Testis (tissue), 2 donors: ENCODE results near the gene ESPNL.

Source experiments
- POLR2A ChIP-seq: fragments of 450-650 bp; IDR thresholded peaks from one replicate; pipeline ENCODE4 v1.6.1; 2017; ENCODE audit warnings: antibody characterized with exemption, mild to moderate bottlenecking, moderate library complexity
- TF ChIP-seq, protein P1 (sequence below), 3 experiments: fragments of 450-650 bp in 2 of 3; fragments of 200-600 bp in 1 of 3; sonication (generic) in 1 of 3; IDR thresholded peaks; one replicate each; pipeline ENCODE4 v1.5.1; 2016 to 2019; ENCODE audit warnings: antibody characterized with exemption in 3 of 3, mild to moderate bottlenecking in 2 of 3, moderate library complexity in 1 of 3

DNA sequence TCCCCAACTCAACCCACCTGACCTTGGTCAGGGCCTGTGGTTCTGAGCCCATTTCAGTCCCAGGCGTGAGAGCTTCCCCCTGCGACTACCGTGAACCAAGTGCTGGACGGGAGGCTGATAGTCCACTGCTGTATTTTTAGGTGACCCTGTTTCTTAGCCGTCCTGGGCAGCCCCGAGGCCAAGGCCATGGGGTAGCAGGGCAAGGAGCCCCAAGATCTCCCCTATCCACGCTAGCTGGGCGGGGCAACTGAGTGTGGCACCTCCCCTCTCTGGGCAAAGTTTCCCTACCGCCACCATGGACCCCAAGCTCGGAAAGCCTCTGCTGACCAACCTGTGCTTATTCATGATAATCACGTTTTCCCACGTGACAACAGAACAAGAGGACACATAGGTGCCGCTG lies 37.7 kb downstream of the ESPNL start:
- TF ChIP-seq POLR2A: no peak
- TF ChIP-seq, protein P1, sequence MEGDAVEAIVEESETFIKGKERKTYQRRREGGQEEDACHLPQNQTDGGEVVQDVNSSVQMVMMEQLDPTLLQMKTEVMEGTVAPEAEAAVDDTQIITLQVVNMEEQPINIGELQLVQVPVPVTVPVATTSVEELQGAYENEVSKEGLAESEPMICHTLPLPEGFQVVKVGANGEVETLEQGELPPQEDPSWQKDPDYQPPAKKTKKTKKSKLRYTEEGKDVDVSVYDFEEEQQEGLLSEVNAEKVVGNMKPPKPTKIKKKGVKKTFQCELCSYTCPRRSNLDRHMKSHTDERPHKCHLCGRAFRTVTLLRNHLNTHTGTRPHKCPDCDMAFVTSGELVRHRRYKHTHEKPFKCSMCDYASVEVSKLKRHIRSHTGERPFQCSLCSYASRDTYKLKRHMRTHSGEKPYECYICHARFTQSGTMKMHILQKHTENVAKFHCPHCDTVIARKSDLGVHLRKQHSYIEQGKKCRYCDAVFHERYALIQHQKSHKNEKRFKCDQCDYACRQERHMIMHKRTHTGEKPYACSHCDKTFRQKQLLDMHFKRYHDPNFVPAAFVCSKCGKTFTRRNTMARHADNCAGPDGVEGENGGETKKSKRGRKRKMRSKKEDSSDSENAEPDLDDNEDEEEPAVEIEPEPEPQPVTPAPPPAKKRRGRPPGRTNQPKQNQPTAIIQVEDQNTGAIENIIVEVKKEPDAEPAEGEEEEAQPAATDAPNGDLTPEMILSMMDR (IDR thresholded peaks at IDR 0.05): no peak
